ENCODE data around the gene H6PD. TPM values are rescaled to one million over a fixed set of nuclear protein-coding genes. Genes with fewer than 3 reads are reported as not detected.

H6PD gene
- total and polyA plus RNA-seq, 9 of the 15 experiments (the other 6 are each of a cell fraction or from before 2014, with no cell fraction given): 0.04 to 2.5 (median 0.95) TPM

- TF ChIP-seq CHD7 (IDR thresholded peaks at IDR 0.05; ENCODE audit: low read depth, low read length): no peak
- no peak for TF ChIP-seq DPF2 (IDR thresholded peaks at IDR 0.05)
- TF ChIP-seq MCM3 (IDR thresholded peaks at IDR 0.05): no peak
- no peak for TF ChIP-seq ZBTB5 (IDR thresholded peaks at IDR 0.05)
- no peak for TF ChIP-seq SREBF1 (IDR thresholded peaks at IDR 0.05; ENCODE audit: borderline replicate concordance, low read depth, low read length)
- TF ChIP-seq CREB5 (CRISPR knock-in tag; IDR thresholded peaks at IDR 0.05): no peak
- no peak for TF ChIP-seq HDGF (IDR thresholded peaks at IDR 0.05)
- no peak for TF ChIP-seq ZNF354B (CRISPR knock-in tag; IDR thresholded peaks at IDR 0.05)
- TF ChIP-seq MBD2 (IDR thresholded peaks at IDR 0.05; ENCODE audit: borderline replicate concordance, low read depth): no peak
- TF ChIP-seq SAP30 (IDR thresholded peaks at IDR 0.05; ENCODE audit: borderline replicate concordance, insufficient read depth, low read depth, low read length, poor library complexity, severe bottlenecking): no peak
Measured at GRCh38 chr1:9243066-9243739, 8.6 kb downstream of the H6PD start (continued).
